BJ (cell line): ENCODE data around the gene JAKMIP1. TPM values are rescaled to one million over a fixed set of nuclear protein-coding genes. Genes with fewer than 3 reads are reported as not detected.

Source experiments
- CTCF ChIA-PET: fragments of 350-600 bp; formaldehyde crosslinking; extraction: SDS; loops from one replicate; lab custom pipeline; 2021; ENCODE audit warnings: antibody characterized with exemption, inconsistent platforms; lab: Yijun Ruan, JAX
- POLR2A ChIA-PET: fragments of 300-600 bp; sonication (Branson Sonifier 250); formaldehyde crosslinking; extraction: SDS; loops from one replicate; lab custom pipeline; 2021; ENCODE audit warnings: antibody characterized with exemption; lab: Charles Lee
- DNase-seq: peaks from one replicate; pipeline ENCODE4 v3.0.0-alpha.2; 2011; ENCODE audit warnings: low read depth
- H3K27me3 ChIP-seq: 2 replicates; pipeline ENCODE4 v1.6.0; 2011; ENCODE audit warnings: low read length; ENCODE audit not compliant: control insufficient read depth, insufficient read depth
- H3K36me3 ChIP-seq: 2 replicates; pipeline ENCODE4 v1.5.1; 2011; ENCODE audit warnings: low read length; ENCODE audit not compliant: control insufficient read depth, insufficient read depth
- H3K4me3 ChIP-seq: 2 replicates; pipeline ENCODE4 v1.5.1; 2011; ENCODE audit warnings: low read depth, mild to moderate bottlenecking, control low read depth, low read length
- CTCF ChIP-seq: IDR thresholded peaks from 2 replicates; pipeline ENCODE4 v1.5.1; 2011; ENCODE audit warnings: low read depth, mild to moderate bottlenecking, control low read depth, inconsistent platforms, low read length, moderate library complexity; ENCODE audit not compliant: insufficient read depth
- polyA plus RNA-seq: library from polyadenylated mRNA; depleted of rRNA; stranded (reverse); fragments of >200 nt; gene quantifications from 2 replicates; pipeline ENCODE4 v1.2.3, GENCODE V29; 2011

JAKMIP1 gene
- polyA plus RNA-seq, 1 experiment = not detected

DNA sequence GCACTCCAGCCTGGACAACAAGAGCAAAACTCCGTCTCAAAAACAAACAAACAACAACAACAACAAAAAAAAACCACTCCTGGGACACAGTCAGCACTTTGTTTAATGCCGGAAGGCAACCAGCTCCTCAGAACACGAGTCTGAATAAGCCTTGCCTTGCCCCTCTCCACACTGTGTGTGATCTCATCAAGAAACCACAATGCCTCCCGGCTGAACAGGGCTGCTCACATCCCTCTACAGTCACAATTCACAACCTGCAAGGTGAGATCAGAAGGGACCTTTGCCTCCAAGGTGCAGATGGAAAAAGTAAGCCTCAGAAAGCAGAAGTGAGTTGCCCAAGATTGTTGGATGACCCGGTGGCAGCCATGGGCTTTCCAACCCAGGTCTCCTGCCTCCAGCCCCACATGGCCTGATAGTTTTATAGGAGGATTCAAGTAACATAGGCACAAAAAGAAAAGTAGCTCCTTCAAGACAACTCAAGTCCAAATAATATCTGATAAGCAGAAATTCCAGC, 80.8 kb downstream of the JAKMIP1 start:
- Histone ChIP-seq H3K27me3 (no peaks in the 10 kb centered on the region), H3K4me3 (no peak overlapping the region), H3K36me3 (no peaks in the 10 kb centered on the region)
- CTCF ChIA-PET = no interaction called here
- TF ChIP-seq CTCF = no peak
- POLR2A ChIA-PET = no interaction called here
- DNase-seq = no peak

- H3K27me3 ChIP-seq = no peaks in the 10 kb centered on the region
- no peak overlapping the region for H3K4me3 ChIP-seq
- DNase-seq = no peak
- TF ChIP-seq CTCF = no peak
- POLR2A ChIA-PET = no interaction called here
- no peaks in the 10 kb centered on the region for H3K36me3 ChIP-seq
- CTCF ChIA-PET = no interaction called here
Observed at GRCh38 chr4:6118201-6118600, 82.1 kb downstream of the JAKMIP1 start.

- CTCF ChIA-PET = no interaction called here
- no peak for TF ChIP-seq CTCF
- Histone ChIP-seq H3K4me3 (no peak overlapping the region), H3K27me3 (no peaks in the 10 kb centered on the region), H3K36me3 (no peaks in the 10 kb centered on the region)
- POLR2A ChIA-PET = no interaction called here
- DNase-seq = no peak
Observed at GRCh38 chr4:6116696-6117285, 83.6 kb downstream of the JAKMIP1 start.

- H3K36me3 ChIP-seq = no peaks in the 10 kb centered on the region
- no peaks in the 10 kb centered on the region for H3K27me3 ChIP-seq
- CTCF ChIA-PET = no interaction called here
- POLR2A ChIA-PET = no interaction called here
- H3K4me3 ChIP-seq = no peak overlapping the region
- no peak for DNase-seq
- no peak for TF ChIP-seq CTCF
Observed at GRCh38 chr4:6115746-6116586, 84.4 kb downstream of the JAKMIP1 start.

- Histone ChIP-seq H3K27me3 (no peaks in the 10 kb centered on the region), H3K4me3 (no peak overlapping the region), H3K36me3 (no peaks in the 10 kb centered on the region)
- no peak for TF ChIP-seq CTCF
- POLR2A ChIA-PET = no interaction called here
- DNase-seq = no peak
- CTCF ChIA-PET = no interaction called here
Observed at GRCh38 chr4:6115342-6115741, 85.0 kb downstream of the JAKMIP1 start.
